Measurements from ENCODE around the gene P4HB. TPM values are rescaled to one million over a fixed set of nuclear protein-coding genes. Genes with fewer than 3 reads are reported as not detected.
A peak's percentile ranks its signal among the peaks of the same experiment; 100 is the strongest.

Gene P4HB
- total RNA-seq, 2 donors from 2014 or later: 509 to 2,101 TPM

DNA sequence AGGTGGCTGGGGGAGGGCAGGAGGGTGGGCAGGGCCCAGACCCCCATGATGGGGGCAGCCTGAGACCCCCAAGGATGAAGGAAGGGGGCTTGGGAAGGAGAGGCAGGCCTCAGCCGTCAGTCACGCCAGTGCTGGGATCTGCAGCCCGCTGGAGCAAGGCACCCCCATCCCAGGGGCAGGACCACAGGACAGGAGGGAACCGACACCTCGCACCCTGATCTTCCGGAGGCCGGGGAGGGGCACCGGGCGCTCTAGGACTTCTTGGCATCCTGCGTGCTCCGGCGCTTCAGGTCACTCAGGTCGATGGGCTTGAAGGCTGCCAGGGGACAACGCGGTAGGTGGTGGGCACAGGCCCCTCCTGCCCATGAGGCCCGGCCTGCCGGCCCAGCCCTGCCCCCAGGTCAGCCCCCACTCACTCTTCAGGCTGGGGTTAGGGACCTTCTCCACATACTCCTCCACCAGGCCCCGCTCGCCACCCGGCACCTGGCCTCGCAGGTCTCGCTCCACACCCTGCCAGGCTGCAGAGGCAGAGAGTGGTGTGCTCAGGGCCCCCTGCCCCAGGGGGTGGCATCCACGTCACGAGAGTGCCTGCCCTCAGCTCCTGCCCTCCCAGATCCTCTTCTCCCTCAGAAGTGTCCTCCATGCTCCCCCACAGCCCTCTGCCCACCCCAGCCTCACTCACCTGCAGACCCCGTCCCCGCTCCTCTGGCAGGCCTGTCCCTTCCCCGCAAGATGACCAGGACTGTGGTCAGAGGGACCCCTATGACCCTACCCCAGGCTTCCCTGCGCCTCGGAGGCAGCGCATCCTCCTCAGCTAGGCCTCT lies 37.1 kb downstream of the P4HB start:
- TF ChIP-seq, protein P1, sequence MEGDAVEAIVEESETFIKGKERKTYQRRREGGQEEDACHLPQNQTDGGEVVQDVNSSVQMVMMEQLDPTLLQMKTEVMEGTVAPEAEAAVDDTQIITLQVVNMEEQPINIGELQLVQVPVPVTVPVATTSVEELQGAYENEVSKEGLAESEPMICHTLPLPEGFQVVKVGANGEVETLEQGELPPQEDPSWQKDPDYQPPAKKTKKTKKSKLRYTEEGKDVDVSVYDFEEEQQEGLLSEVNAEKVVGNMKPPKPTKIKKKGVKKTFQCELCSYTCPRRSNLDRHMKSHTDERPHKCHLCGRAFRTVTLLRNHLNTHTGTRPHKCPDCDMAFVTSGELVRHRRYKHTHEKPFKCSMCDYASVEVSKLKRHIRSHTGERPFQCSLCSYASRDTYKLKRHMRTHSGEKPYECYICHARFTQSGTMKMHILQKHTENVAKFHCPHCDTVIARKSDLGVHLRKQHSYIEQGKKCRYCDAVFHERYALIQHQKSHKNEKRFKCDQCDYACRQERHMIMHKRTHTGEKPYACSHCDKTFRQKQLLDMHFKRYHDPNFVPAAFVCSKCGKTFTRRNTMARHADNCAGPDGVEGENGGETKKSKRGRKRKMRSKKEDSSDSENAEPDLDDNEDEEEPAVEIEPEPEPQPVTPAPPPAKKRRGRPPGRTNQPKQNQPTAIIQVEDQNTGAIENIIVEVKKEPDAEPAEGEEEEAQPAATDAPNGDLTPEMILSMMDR (IDR thresholded peaks at IDR 0.05): no peak
- H3K4me3 ChIP-seq: no peak overlapping the region
- no peak for DNase-seq (ENCODE audit: low spot score)
- H3K4me1 ChIP-seq (replicated peaks): peaks cover 12% of the 10 kb centered on the region
- H3K36me3 ChIP-seq: no peaks in the 10 kb centered on the region
- H3K9me3 ChIP-seq: no peaks in the 10 kb centered on the region
- intact Hi-C loops (cut with DNase I): no loop called here
- peak overlapping the region; percentile 80 to 82 for H3K27ac ChIP-seq
- H3K27me3 ChIP-seq (replicated peaks; ENCODE audit: insufficient read depth): no peaks in the 10 kb centered on the region
- 90% methylated on average over 24 of the region's 30 CpGs for WGBS

DNA sequence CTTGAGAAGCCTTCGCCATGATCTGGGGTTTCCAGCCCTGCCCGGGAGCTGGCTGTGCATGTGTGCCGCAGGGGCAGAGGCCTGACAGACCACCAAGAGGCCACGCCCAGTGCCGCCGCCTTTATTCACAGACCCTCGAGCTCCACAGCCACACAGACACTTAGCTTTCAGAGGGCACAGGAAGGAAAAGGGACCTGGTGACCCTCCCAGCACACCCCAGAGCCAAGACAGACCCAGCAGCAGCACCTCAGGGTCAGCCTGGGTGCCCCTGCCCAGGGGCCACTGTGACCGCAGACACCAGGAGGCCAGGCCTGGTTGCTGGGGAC lies 38.1 kb downstream of the P4HB start:
- 84% methylated on average over 8 of the region's 8 CpGs for WGBS
- intact Hi-C loops (cut with DNase I): no loop called here
- TF ChIP-seq POLR2A (IDR thresholded peaks at IDR 0.05) (no peak), POLR2AphosphoS5 (IDR thresholded peaks at IDR 0.05) (no peak)
- TF ChIP-seq, protein P1 (IDR thresholded peaks at IDR 0.05): no peak

DNA sequence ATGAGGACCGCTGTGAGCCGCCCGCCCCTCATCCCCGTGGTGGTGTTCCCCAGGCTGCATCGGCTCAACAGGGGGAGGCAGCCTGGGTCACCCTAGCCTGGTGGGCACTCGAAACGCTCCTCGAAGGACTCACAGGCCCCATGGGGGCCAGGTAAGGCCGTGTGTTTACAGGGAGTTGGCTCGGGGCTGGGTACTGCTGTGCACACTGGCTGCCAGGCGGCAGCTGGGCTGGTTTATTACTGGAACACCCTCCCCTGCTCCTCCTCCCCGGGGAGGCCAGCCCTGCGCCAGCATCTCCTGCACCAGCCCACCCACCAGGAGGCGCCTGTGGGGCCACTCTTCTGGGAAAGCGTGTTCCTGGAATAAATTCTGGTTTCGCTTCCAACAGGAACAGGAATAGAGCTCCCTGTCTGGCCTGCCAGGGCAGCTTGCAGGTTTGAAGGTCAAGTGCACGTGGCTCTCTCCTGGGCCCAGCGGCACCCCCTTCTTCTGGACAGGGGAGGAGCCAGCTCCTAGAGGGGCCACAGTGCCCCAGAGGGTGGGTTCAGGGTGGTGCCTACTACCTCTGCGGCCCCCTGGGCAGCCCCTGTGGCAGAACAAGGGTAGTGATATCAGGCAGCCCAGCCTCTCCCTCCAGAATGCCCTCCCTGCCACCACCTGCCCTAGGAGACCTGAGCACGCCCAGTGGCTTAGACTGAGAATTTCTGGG lies 38.6 kb downstream of the P4HB start:
- no peak overlapping the region for H3K4me3 ChIP-seq

More for the DNA sequence above, 38.1 kb downstream of the P4HB start:
- peak overlapping the region; percentile 80 to 82 for H3K27ac ChIP-seq
- H3K27me3 ChIP-seq (replicated peaks; ENCODE audit: insufficient read depth): no peaks in the 10 kb centered on the region
- no peak overlapping the region for H3K4me3 ChIP-seq
- DNase-seq (ENCODE audit: low spot score): no peak
- H3K36me3 ChIP-seq: no peaks in the 10 kb centered on the region
- H3K4me1 ChIP-seq (replicated peaks): peaks cover 12% of the 10 kb centered on the region
- H3K9me3 ChIP-seq: no peaks in the 10 kb centered on the region

DNA sequence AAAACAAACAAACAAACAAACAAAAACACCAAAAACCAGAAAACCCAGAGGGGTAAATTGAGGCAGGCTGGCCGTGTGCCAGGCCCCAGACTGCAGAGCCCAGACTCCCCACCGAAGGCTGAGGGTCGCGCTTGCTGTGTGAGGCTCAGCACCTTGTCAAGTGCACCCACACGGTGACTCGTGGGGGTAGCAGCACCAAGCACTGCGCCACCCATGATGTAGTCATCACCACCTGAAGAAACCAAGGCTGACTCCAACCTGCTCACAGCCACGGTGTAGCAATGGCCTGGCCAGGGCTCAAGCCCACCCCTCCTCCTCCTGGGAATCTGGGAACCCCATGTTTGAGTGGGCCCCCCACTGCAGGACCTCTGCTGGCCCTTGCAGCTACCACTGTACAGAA lies 39.2 kb downstream of the P4HB start:
- Histone ChIP-seq H3K27ac (peak overlapping the region; percentile 80 to 82), H3K36me3 (no peaks in the 10 kb centered on the region), H3K27me3 (replicated peaks; ENCODE audit: insufficient read depth) (no peaks in the 10 kb centered on the region), H3K4me1 (replicated peaks) (peaks cover 12% of the 10 kb centered on the region), H3K4me3 (no peak overlapping the region), H3K9me3 (no peaks in the 10 kb centered on the region)
- WGBS: 81% methylated on average over 8 of the region's 8 CpGs
- intact Hi-C loops (cut with DNase I): no loop called here
- DNase-seq (ENCODE audit: low spot score): no peak
- TF ChIP-seq, protein P1 (IDR thresholded peaks at IDR 0.05): no peak
- TF ChIP-seq POLR2AphosphoS5 (IDR thresholded peaks at IDR 0.05): no peak
- TF ChIP-seq POLR2A (IDR thresholded peaks at IDR 0.05): no peak

More for the DNA sequence above, 38.6 kb downstream of the P4HB start:
- intact Hi-C loops (cut with DNase I): no loop called here
- no peaks in the 10 kb centered on the region for H3K36me3 ChIP-seq
- no peaks in the 10 kb centered on the region for H3K9me3 ChIP-seq
- peak; percentile 92 for DNase-seq (ENCODE audit: low spot score)
- peaks cover 12% of the 10 kb centered on the region for H3K4me1 ChIP-seq (replicated peaks)
- TF ChIP-seq, protein P1 (IDR thresholded peaks at IDR 0.05): peak; percentile 26 to 92 (median 86)
- TF ChIP-seq POLR2AphosphoS5 (IDR thresholded peaks at IDR 0.05) (peak; percentile 98), POLR2A (IDR thresholded peaks at IDR 0.05) (peak; percentile 7)
- no peaks in the 10 kb centered on the region for H3K27me3 ChIP-seq (replicated peaks; ENCODE audit: insufficient read depth)
- peak overlapping the region; percentile 80 to 82 for H3K27ac ChIP-seq
- 30% methylated on average over 19 of the region's 20 CpGs for WGBS
